HepG2 (cell line): ENCODE results near the gene MEX3A. TPM values are rescaled to one million over a fixed set of nuclear protein-coding genes. Genes with fewer than 3 reads are reported as not detected.
A peak's percentile ranks its signal among the peaks of the same experiment; 100 is the strongest.

Experiments used
- AGO2 ChIP-seq: fragments of 200-400 bp; formaldehyde crosslinking; optimal IDR thresholded peaks from 2 replicates; pipeline ENCODE3; 2017; ENCODE audit warnings: mild to moderate bottlenecking, low read depth, low read length, moderate library complexity
- DBP ChIP-seq: sonication (generic); formaldehyde crosslinking; IDR thresholded peaks from 2 replicates; pipeline ENCODE4 v1.4.0; 2020; ENCODE audit warnings: missing genetic modification reagents; ENCODE audit errors: not compliant biosample characterization
- ELF4 ChIP-seq: sonication (generic); formaldehyde crosslinking; IDR thresholded peaks from 2 replicates; pipeline ENCODE4 v1.5.0; 2020; ENCODE audit warnings: missing genetic modification reagents, mild to moderate bottlenecking, moderate library complexity, borderline replicate concordance
- FOSL1 ChIP-seq: sonication (generic); formaldehyde crosslinking; IDR thresholded peaks from 2 replicates; pipeline ENCODE4 v1.9.0; 2021; ENCODE audit warnings: missing genetic modification reagents, borderline replicate concordance
- HMG20B ChIP-seq: conservative IDR thresholded peaks from 2 replicates; pipeline ENCODE4 v1.6.1; 2016; ENCODE audit warnings: missing genetic modification reagents, missing compliant biosample characterization
- HNF4A ChIP-seq: sonication (generic); formaldehyde crosslinking; IDR thresholded peaks from 2 replicates; pipeline ENCODE4 v1.4.0; 2020; ENCODE audit warnings: missing genetic modification reagents
- MATR3 ChIP-seq: sonication (generic); formaldehyde crosslinking; IDR thresholded peaks from 2 replicates; pipeline ENCODE4 v1.4.0; 2020; ENCODE audit warnings: missing genetic modification reagents
- MED8 ChIP-seq: sonication (generic); formaldehyde crosslinking; IDR thresholded peaks from 2 replicates; pipeline ENCODE4 v1.8.1; 2023; ENCODE audit warnings: mild to moderate bottlenecking, missing genetic modification reagents; ENCODE audit not compliant: insufficient replicate concordance
- MEIS2 ChIP-seq: sonication (generic); formaldehyde crosslinking; IDR thresholded peaks from 2 replicates; pipeline ENCODE4 v1.9.0; 2021; ENCODE audit warnings: mild to moderate bottlenecking, missing genetic modification reagents
- SOX13 ChIP-seq, 3 experiments: fragments of 450-650 bp in 1 of 3; sonication (generic) in 1 of 3; formaldehyde crosslinking in 1 of 3; IDR thresholded peaks in 2 of 3; conservative IDR thresholded peaks in 1 of 3; 2 replicates each; pipeline versions ENCODE4 v1.5.0 to v1.6.1; 2016 to 2020; ENCODE audit warnings: antibody characterized with exemption in 1 of 3, mild to moderate bottlenecking in 1 of 3, missing compliant biosample characterization in 1 of 3, missing genetic modification reagents in 1 of 3, moderate library complexity in 1 of 3
- ZFP91 ChIP-seq: sonication (generic); formaldehyde crosslinking; IDR thresholded peaks from 2 replicates; pipeline ENCODE4 v1.9.0; 2022; ENCODE audit warnings: missing genetic modification reagents, mild to moderate bottlenecking, borderline replicate concordance
- ZKSCAN1 ChIP-seq: fragments of 150-350 bp; IDR thresholded peaks from 2 replicates; pipeline ENCODE4 v1.6.1; 2014; ENCODE audit warnings: low read length
- polyA plus RNA-seq, 8 experiments: library from polyadenylated mRNA; depleted of rRNA in 3 of 8; stranded (reverse) in 7 of 8; unstranded in 1 of 8; fragments of >200 nt; fragmentation: Illumina TruSeq in 4 of 8; extraction: Trizol in 4 of 8; gene quantifications; 2 replicates each; pipeline versions ENCODE4 v1.2.1 to v1.2.3, GENCODE V29; 2011 to 2016; ENCODE audit warnings: low read depth in 4 of 8, missing spikeins in 1 of 8, mixed read lengths in 1 of 8; ENCODE audit not compliant: insufficient read depth in 1 of 8
- total RNA-seq, 5 experiments: library from RNA; depleted of rRNA; stranded (reverse); fragments of >200 nt; fragmentation: Illumina TruSeq; extraction: Trizol; gene quantifications; 2 replicates each; pipeline ENCODE4 v1.2.3, GENCODE V29; 2016; ENCODE audit warnings: low read depth in 1 of 5
- TF ChIP-seq, protein P1 (sequence below): sonication (generic); formaldehyde crosslinking; IDR thresholded peaks from 2 replicates; pipeline ENCODE4 v1.5.1; 2020; ENCODE audit warnings: missing genetic modification reagents, mild to moderate bottlenecking, borderline replicate concordance
- TF ChIP-seq, protein P2 (sequence below): sonication (generic); formaldehyde crosslinking; IDR thresholded peaks from 2 replicates; pipeline ENCODE4 v1.4.0; 2020; ENCODE audit warnings: missing genetic modification reagents, borderline replicate concordance
- TF ChIP-seq, protein P3 (sequence below): sonication (generic); formaldehyde crosslinking; IDR thresholded peaks from 2 replicates; pipeline ENCODE4 v1.4.0; 2020; ENCODE audit warnings: missing genetic modification reagents, borderline replicate concordance

The MEX3A gene
- total and polyA plus RNA-seq, 2 of the 13 experiments (the other 11 are each of a cell fraction or from before 2014, with no cell fraction given): 7.6 to 9.1 TPM

DNA sequence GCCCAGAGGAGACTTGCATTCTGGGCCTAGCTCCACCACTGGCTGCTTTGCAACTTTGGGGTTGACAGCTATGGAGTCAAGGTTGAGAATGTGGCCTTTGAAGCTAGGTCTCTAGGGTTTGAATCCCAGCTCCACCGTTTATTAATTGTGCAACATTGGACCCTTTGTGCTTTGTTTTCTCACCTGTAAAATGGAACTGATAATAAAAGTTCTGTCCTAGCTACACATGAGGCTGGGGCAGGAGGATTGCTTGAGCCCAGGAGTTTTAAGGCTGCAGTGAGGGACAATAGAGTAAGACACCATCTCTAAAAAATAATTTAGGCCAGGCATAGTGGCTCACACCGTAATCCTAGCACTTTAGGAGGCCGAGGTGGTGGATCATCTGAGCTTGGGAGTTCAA is 17.0 kb upstream of the MEX3A start (continued):
- TF ChIP-seq HNF4A (CRISPR knock-in tag) (peak; percentile 42; the same call in 1 of the 2 replicates), ZKSCAN1 (no peak), DBP (CRISPR knock-in tag) (no peak), MATR3 (CRISPR knock-in tag) (no peak), FOSL1 (no peak), SOX13 (IDR thresholded peaks at IDR 0.05) (no peak), SOX13 (CRISPR knock-in tag; conservative IDR thresholded peaks at IDR 0.05 in 1 of 2, IDR thresholded peaks at IDR 0.05 in 1 of 2) (0 out of 4 replicates have a peak, but pooled peaks of 1 of the 2 experiments have one; percentile 9), ZFP91 (CRISPR knock-in tag) (no peak), MEIS2 (no peak), MED8 (CRISPR knock-in tag) (no peak), AGO2 (no peak), HMG20B (CRISPR knock-in tag) (no peak), ELF4 (no peak)
- TF ChIP-seq, protein P1, sequence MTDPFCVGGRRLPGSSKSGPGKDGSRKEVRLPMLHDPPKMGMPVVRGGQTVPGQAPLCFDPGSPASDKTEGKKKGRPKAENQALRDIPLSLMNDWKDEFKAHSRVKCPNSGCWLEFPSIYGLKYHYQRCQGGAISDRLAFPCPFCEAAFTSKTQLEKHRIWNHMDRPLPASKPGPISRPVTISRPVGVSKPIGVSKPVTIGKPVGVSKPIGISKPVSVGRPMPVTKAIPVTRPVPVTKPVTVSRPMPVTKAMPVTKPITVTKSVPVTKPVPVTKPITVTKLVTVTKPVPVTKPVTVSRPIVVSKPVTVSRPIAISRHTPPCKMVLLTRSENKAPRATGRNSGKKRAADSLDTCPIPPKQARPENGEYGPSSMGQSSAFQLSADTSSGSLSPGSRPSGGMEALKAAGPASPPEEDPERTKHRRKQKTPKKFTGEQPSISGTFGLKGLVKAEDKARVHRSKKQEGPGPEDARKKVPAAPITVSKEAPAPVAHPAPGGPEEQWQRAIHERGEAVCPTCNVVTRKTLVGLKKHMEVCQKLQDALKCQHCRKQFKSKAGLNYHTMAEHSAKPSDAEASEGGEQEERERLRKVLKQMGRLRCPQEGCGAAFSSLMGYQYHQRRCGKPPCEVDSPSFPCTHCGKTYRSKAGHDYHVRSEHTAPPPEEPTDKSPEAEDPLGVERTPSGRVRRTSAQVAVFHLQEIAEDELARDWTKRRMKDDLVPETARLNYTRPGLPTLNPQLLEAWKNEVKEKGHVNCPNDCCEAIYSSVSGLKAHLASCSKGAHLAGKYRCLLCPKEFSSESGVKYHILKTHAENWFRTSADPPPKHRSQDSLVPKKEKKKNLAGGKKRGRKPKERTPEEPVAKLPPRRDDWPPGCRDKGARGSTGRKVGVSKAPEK: no peak
- TF ChIP-seq, protein P2, sequence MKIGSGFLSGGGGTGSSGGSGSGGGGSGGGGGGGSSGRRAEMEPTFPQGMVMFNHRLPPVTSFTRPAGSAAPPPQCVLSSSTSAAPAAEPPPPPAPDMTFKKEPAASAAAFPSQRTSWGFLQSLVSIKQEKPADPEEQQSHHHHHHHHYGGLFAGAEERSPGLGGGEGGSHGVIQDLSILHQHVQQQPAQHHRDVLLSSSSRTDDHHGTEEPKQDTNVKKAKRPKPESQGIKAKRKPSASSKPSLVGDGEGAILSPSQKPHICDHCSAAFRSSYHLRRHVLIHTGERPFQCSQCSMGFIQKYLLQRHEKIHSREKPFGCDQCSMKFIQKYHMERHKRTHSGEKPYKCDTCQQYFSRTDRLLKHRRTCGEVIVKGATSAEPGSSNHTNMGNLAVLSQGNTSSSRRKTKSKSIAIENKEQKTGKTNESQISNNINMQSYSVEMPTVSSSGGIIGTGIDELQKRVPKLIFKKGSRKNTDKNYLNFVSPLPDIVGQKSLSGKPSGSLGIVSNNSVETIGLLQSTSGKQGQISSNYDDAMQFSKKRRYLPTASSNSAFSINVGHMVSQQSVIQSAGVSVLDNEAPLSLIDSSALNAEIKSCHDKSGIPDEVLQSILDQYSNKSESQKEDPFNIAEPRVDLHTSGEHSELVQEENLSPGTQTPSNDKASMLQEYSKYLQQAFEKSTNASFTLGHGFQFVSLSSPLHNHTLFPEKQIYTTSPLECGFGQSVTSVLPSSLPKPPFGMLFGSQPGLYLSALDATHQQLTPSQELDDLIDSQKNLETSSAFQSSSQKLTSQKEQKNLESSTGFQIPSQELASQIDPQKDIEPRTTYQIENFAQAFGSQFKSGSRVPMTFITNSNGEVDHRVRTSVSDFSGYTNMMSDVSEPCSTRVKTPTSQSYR (CRISPR knock-in tag): no peak
- TF ChIP-seq, protein P3, sequence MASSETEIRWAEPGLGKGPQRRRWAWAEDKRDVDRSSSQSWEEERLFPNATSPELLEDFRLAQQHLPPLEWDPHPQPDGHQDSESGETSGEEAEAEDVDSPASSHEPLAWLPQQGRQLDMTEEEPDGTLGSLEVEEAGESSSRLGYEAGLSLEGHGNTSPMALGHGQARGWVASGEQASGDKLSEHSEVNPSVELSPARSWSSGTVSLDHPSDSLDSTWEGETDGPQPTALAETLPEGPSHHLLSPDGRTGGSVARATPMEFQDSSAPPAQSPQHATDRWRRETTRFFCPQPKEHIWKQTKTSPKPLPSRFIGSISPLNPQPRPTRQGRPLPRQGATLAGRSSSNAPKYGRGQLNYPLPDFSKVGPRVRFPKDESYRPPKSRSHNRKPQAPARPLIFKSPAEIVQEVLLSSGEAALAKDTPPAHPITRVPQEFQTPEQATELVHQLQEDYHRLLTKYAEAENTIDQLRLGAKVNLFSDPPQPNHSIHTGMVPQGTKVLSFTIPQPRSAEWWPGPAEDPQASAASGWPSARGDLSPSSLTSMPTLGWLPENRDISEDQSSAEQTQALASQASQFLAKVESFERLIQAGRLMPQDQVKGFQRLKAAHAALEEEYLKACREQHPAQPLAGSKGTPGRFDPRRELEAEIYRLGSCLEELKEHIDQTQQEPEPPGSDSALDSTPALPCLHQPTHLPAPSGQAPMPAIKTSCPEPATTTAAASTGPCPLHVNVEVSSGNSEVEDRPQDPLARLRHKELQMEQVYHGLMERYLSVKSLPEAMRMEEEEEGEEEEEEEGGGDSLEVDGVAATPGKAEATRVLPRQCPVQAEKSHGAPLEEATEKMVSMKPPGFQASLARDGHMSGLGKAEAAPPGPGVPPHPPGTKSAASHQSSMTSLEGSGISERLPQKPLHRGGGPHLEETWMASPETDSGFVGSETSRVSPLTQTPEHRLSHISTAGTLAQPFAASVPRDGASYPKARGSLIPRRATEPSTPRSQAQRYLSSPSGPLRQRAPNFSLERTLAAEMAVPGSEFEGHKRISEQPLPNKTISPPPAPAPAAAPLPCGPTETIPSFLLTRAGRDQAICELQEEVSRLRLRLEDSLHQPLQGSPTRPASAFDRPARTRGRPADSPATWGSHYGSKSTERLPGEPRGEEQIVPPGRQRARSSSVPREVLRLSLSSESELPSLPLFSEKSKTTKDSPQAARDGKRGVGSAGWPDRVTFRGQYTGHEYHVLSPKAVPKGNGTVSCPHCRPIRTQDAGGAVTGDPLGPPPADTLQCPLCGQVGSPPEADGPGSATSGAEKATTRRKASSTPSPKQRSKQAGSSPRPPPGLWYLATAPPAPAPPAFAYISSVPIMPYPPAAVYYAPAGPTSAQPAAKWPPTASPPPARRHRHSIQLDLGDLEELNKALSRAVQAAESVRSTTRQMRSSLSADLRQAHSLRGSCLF (CRISPR knock-in tag): no peak
